Activated T-helper 1 cell treated with anti-CD3 and anti-CD28 coated beads, Interleukin-12 subunit alpha, Interleukin-12 subunit beta, Interleukin-2, Interleukin-4 antibody, amounts not matched to agents 30 ng/mL and 10 ng/mL and 1 ng/mL, durations not matched to agents 14 hours and 24 hours and 36 hours (primary cell): Measurements from ENCODE around the gene CFAP126. TPM values are rescaled to one million over a fixed set of nuclear protein-coding genes. Genes with fewer than 3 reads are reported as not detected.
A peak's percentile ranks its signal among the peaks of the same experiment; 100 is the strongest.
"Not testable (repeated sequence)": the region's sequence is repeated elsewhere in the genome, so short reads cannot be mapped to it uniquely, and the experiment has no call there.

Source experiments
- DNase-seq: peaks from one replicate; pipeline ENCODE4 v3.0.0; 2021; ENCODE audit warnings: low spot score
- H3K27ac Mint-ChIP-seq: one replicate; pipeline ENCODE4 v1.8.0; 2021; ENCODE audit warnings: mild to moderate bottlenecking, mixed read lengths
- H3K27me3 Mint-ChIP-seq: one replicate; pipeline ENCODE4 v1.8.0; 2022; ENCODE audit warnings: mild to moderate bottlenecking, moderate library complexity, mixed read lengths; ENCODE audit not compliant: insufficient read depth
- H3K36me3 Mint-ChIP-seq: one replicate; pipeline ENCODE4 v1.8.0; 2021; ENCODE audit warnings: low read depth, mixed read lengths
- H3K4me1 Mint-ChIP-seq: one replicate; pipeline ENCODE4 v1.8.0; 2021; ENCODE audit warnings: low read depth, mixed read lengths
- H3K4me3 Mint-ChIP-seq: one replicate; pipeline ENCODE4 v1.8.0; 2021; ENCODE audit warnings: mild to moderate bottlenecking, moderate library complexity, mixed read lengths
- H3K9me3 Mint-ChIP-seq: one replicate; pipeline ENCODE4 v1.8.0; 2021; ENCODE audit warnings: mixed read lengths
- intact Hi-C: fragments of 100-400 bp; cut with micrococcal nuclease; formaldehyde crosslinking; loops from one replicate; pipeline ENCODE4 v1.15.1; 2024
- total RNA-seq: library from RNA; stranded (reverse); gene quantifications from 2 replicates; pipeline ENCODE4 v1.2.3, GENCODE V29; 2022

CFAP126 gene
- total RNA-seq, 1 donor from 2014 or later = not detected

DNA sequence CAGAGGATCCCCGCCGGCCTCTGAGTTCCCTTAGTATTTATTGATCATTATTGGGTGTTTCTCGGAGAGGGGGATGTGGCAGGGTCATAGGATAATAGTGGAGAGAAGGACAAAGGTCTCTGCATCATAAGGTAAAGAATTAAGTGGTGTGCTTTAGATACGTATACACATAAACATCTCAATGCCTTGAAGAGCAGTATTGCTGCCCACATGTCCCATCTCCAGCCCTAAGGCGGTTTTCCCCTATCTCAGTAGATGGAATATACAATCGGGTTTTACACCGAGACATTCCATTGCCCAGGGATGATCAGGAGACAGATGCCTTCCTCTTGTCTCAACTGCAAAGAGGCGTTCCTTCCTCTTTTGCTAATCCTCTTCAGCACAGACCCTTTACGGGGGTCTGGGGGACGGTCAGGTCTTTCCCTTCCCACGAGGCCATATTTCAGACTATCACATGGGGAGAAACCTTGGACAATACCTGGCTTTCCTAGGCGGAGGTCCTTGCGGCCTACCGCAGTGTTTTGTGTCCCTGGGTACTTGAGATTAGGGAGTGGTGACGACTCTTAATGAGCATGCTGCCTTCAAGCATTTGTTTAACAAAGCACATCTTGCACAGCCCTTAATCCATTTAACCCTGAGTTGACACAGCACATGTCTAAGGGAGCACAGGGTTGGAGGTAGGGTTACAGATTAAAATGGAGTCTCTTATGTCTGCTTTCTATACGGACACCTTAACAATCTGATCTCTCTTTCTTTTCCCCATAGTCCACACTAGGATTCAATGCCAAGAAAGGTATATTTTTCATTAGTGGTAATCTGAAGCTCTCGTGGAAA, 51.6 kb downstream of the CFAP126 start:
- not testable (repeated sequence) for H3K27me3 Mint-ChIP-seq, H3K36me3 Mint-ChIP-seq, H3K9me3 Mint-ChIP-seq, H3K27ac Mint-ChIP-seq, DNase-seq
- H3K4me3 Mint-ChIP-seq = peak overlapping the region; percentile 99
- intact Hi-C loops = loop anchor here (2.0 kb wide), 1 partner anchor 75 kb away; no protein-coding TSS in a partner anchor
- H3K4me1 Mint-ChIP-seq = peaks cover 26% of the 10 kb centered on the region

Other genes starting within 250 kb of the CFAP126 start
- 147 and 164 TPM in 2 replicates for gene PFDN2, start 249.8 kb downstream of the CFAP126 start, total RNA-seq
- 51.3 and 56.3 TPM in 2 replicates for gene NIT1, start 249.8 kb downstream of the CFAP126 start, total RNA-seq
- 44.5 and 48.0 TPM in 2 replicates for gene DEDD, start 235.2 kb downstream of the CFAP126 start, total RNA-seq
- 86.3 and 94.5 TPM in 2 replicates for gene UFC1, start 213.9 kb downstream of the CFAP126 start, total RNA-seq
- gene USP21, start 208.4 kb downstream of the CFAP126 start, total RNA-seq = 32.9 and 38.2 TPM in 2 replicates
- gene PPOX, start 201.4 kb downstream of the CFAP126 start, total RNA-seq = 25.1 and 26.0 TPM in 2 replicates
- 66.4 and 68.2 TPM in 2 replicates for gene B4GALT3, start 190.4 kb downstream of the CFAP126 start, total RNA-seq
- 0.23 and 0.24 TPM in 2 replicates for gene ADAMTS4, start 168.8 kb downstream of the CFAP126 start, total RNA-seq
- gene NDUFS2, start 165.5 kb downstream of the CFAP126 start, total RNA-seq = 72.9 and 84.1 TPM in 2 replicates
- 0.93 and 1.5 TPM in 2 replicates for gene FCER1G, start 152.6 kb downstream of the CFAP126 start, total RNA-seq
- gene APOA2, start 144.2 kb downstream of the CFAP126 start, total RNA-seq = not detected in 2 replicates
- gene TOMM40L, start 141.8 kb downstream of the CFAP126 start, total RNA-seq = 25.3 and 28.0 TPM in 2 replicates
- gene NR1I3, start 129.7 kb downstream of the CFAP126 start, total RNA-seq = not detected in 2 replicates
- gene PCP4L1, start 109.1 kb downstream of the CFAP126 start, total RNA-seq = 0.20 TPM in 1 of 2 replicates, not detected in the other
- 3.0 and 4.0 TPM in 2 replicates for gene MPZ, start 57.9 kb downstream of the CFAP126 start, total RNA-seq
- gene SDHC, start 53.5 kb downstream of the CFAP126 start, total RNA-seq = 157 and 162 TPM in 2 replicates
- not detected in 2 replicates for gene FCGR2A, start 137.6 kb upstream of the CFAP126 start, total RNA-seq
- 0.59 and 0.99 TPM in 2 replicates for gene HSPA6, start 156.7 kb upstream of the CFAP126 start, total RNA-seq
- gene FCGR3A, start 181.9 kb upstream of the CFAP126 start, total RNA-seq = not detected in 2 replicates